GM18868 (cell line): ENCODE measurements around the gene PPP1R16B.

Experiments used
- ATAC-seq: cut with Tn5 transposase; IDR thresholded peaks from one replicate; pipeline ENCODE4 v1.9.1; 2021; ENCODE audit warnings: mild to moderate bottlenecking, moderate library complexity; ENCODE audit not compliant: unreplicated experiment

The PPP1R16B gene

DNA sequence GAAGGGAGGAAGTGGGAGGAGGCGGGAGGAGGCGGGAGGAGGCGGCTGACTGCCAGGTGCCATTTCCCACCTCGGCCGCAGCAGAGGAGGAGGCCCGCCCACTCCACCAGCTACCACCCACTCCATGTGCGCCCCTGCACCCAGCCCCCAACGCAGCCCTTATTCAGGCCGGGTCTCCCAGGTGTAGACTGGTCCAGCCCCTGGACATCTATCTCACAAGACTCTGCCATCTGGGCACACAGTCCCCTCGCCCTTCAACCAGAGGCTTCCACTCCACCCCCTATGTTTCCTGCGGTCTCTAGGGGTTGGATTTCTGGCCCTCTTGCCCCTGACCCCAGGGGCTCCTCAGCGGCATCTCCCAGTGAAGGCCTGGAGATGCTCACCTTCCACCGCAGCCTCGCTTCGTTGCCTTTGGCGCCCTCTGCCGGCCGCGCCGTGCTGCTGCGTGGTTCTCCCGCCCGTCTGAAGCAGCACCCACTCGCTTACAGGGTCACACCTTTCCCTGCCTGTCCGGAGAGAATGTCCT lies 88.1 kb downstream of the PPP1R16B start:
- ATAC-seq, result peak; percentile 57

DNA sequence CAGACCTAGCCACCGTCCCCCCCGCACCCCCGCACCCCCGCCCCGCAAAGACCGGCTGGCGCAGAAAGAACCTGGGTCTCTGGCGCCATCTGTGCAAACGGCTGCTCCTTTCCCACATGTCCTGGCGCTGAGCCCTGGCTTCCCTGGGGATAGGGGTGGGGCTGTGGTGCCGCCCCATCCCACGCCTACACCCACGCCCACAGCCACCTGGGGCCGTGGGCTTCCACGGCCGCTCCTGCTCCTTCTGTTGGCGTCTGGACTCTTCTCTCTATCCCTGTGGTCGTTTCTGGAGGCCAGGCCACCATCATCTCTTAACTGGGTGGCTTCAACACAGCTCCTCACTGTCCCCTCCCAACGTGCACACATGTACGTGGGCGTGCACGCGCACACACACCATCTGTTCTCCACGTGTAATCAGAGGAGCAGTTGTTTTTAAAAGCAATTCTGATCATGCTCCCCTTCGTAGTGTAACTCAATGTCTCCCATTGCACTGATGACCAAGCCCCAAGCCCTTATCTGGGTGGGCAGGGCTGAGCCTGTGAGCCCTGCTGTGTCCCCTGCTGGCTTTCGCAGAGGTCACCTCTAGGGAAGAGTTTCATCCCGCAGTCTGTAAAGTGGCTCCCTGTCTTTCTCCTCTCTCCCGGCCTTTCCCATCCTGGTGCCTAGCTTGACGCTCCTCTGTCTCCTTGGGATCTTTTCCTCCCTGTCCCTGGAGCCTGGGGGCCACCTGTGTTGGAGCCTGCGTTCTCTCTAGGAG lies 88.8 kb downstream of the PPP1R16B start:
- no peak for ATAC-seq

DNA sequence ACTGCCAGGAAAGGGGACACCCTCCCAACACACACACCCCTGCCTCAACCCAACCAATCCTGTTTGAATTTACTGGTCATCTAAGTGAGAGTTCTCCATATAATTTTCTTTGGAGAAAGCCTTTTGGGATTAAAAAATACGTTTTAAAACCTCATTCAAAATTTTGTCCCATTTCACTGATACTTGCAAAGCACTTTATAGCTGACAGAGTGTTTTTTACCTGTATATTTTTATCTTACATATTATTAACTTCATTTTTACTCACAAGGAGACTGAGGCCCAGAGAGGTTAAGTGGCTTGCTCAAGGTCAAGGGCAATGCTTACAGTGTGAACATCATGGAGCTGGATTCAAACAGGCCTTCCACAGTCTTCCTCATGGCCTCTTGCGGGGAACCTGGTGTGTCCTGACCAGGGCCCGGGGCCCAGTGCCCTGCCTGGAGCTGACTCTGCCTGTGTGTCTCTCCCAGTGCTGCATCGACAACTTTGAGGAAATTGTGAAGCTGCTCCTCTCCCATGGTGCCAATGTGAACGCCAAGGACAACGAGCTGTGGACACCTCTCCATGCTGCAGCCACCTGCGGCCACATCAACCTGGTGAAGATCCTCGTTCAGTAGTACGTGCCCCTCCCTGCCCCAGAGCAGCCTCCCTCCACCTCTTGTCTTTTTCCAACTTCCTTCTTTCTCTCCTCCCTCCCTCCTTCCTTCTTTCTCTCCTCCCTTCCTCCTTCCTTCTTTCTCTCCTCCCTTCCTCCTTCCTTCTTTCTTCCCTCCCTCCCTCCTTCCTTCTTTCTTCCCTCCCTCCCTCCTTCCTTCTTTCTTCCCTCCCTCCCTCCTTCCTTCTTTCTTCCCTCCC lies 89.8 kb downstream of the PPP1R16B start:
- ATAC-seq, result no peak

DNA sequence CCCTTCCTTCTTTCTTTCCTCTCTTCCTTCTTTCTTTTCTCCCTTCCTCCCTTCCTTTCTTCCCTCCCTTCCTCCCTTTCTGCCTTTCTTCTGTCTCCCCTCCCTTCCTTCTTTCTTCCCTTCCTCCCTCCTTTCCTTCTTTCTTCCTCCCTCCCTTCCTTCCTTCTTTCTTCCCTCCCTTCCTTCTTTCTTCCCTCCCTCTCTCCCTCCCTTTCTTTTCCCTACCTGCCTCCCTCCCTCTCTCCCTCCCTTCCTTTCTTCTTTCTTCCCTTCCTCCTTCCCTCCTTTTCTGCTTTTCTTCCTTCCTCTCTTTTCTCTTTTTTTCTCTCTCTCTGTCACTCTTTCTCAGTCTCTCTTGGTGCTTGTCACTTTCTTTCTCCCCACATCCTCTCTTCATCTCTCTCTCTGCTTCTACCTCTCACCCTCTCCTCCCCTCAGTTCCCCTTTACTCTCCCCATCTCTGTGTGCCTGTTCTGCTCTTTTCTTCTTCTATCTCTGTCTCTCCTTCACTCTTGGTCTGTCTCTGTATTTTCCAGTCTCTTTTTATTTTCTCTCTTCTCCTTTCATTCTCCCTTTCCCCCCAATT lies 90.6 kb downstream of the PPP1R16B start:
- ATAC-seq, result no peak

DNA sequence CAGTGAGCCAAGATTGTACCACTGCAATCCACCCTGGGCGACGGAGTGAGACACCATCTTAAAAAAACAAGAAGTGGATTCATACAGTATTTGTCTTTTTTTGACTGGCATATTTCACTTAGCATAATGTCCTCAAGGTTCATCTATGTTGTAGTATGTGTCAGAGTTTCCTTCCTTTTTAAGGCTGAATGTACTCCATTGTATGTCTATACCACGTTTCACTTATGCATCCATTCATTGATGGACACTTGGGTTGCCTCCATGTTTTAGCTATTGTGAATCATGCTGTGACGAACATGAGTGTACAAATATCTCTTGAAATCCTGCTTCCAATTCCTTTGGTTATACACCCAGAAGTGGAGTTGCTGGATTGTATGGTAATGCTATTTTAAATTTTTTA lies 91.8 kb downstream of the PPP1R16B start:
- ATAC-seq, result no peak

DNA sequence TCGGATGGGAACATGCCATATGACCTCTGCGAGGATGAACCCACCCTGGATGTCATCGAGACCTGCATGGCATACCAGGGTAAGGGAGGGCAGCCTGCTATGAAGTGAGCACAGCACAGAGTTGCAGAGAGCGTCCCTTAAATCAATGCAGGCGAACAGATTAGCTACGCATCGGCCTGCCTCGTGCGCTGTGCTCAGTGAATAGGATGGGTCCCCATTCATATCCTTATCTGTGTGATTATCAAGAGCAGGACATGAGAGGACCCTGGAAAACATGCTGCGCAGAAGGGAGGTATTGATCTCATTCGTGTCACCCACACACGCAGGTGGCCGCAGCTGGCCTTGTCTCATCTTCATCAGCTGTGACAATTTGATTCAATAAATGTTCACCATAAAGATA lies 95.1 kb downstream of the PPP1R16B start:
- ATAC-seq, result no peak

DNA sequence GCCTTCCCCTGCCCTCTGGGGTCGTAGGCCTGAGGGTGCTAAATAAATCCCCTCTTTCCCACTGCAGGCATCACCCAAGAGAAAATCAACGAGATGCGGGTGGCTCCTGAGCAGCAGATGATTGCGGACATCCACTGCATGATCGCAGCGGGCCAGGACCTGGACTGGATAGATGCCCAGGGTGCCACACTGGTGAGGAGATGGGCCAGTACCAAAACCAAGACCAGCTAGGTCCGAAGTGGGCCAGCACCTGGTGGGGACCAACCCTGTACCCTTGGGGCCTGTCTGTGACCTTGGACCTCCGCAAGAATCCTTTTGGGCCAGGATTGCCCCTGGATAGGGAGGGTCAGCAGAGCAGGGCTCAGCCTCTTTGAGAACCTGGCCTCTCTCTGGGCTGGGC lies 97.1 kb downstream of the PPP1R16B start:
- ATAC-seq, result no peak

DNA sequence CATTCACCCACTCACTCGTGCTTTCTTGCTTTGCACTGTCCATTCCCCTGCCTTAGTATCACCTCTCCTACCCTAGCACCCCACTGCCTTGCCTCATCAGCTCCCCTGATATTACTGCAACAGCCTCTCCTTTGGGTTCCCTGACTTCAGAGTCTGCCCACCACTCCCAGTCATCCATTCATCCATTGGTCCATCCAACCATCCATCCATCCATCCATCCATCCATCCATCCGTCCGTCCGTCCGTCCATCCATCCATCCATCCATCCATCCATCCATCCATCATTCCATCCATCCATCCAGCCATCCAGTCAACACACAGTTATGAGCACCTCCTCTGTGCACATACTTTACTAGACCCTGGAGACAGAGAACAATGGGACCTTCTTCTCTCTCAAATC lies 97.8 kb downstream of the PPP1R16B start:
- no peak for ATAC-seq

DNA sequence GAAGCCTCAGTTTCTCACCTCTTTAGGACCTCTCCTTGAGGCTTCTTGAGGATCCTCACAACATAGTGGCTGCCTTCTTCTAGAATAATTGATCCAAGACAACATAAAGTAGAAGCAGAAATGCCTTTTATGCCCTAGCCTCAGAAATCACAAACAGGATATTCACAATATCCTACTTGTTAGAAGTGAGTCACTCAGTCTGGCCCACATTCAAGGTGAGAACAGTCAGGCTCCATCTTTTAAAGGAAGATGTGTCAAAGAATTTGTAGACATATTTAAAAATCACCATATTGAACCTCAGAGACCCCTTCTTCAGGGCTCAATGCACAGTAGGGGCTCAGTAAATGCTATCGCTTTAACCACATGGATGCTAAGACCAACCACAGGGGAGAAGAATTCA lies 99.9 kb downstream of the PPP1R16B start:
- ATAC-seq, result no peak

DNA sequence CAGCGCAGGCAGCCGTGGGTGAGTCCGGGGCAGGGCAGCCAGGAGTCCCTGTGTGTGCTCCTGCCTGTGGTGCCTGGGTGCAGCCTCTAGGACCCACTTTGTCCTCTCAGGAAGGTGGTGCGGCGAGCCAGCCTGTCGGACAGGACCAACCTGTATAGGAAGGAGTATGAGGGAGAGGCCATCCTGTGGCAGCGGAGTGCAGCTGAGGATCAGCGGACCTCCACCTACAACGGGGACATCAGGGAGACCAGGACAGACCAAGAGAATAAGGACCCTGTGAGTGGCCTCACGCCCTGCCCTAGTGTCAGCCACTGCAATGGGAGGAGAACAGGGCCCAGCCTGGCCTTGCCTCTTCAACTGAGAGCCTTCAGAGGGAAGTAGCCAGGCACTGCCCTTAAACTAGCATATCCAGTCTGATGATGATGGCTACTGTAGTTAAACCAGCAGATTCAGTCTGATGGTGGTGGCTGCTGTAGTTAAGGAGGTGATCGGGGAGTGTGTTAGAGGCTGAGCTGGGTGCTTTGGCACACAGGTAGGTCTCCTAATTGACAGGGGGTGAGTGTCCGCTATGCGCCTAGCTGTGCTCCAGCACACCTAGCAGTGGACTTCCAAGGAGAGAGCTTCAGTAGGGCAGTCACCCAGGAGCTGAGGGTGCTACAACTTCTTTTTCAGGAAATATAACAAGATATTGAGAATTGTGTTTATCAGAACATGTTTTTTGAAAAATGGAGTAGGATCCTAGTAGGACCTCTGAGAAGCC lies 102.6 kb downstream of the PPP1R16B start:
- ATAC-seq, result no peak

DNA sequence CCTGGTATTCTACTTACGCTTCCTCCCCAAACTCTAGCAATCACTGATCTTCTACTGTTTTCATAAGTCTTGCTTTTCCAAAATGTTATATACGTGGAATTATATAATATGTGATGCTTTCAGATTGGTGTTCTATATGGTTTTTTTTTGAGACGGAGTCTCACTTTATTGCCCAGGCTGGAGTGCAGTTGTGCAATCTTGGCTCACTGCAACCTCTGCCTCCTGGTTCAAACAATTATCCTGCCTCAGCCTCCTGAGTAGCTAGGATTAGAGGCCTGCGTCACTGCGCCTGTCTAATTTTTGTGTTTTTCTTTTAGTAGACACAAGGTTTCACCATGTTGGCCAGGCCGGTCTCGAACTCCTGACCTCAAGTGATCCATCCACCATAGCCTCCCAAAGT lies 109.9 kb downstream of the PPP1R16B start:
- ATAC-seq, result no peak

DNA sequence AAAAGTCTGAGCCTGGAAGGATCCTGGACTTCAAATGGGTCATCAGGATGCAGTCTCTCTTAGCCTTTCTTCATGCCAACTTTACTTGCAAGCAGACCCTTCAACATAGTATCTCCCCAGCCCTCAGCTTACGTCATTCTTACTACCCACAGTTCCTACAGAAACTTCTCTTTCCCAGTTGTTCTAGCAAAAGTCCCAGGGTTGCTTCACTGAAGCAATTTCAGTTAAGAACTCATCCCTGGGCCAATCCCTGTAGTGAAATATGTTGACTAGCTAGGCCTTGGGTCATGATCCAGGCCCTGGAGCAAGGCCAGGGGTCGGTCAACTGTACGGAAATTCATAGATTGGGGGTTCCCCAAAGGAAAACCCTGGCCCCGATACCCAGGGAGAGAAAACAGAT lies 112.2 kb downstream of the PPP1R16B start:
- no peak for ATAC-seq

DNA sequence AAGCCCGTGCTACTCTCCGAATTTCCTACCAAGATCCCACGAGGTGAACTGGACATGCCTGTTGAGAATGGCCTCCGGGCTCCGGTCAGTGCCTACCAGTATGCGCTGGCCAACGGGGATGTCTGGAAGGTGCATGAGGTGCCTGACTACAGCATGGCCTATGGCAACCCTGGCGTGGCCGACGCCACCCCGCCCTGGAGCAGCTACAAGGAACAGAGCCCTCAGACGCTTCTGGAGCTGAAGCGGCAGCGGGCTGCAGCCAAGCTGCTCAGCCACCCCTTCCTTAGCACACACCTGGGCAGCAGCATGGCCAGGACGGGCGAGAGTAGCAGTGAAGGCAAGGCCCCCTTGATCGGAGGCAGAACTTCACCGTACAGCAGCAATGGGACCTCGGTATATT lies 112.7 kb downstream of the PPP1R16B start:
- no peak for ATAC-seq

DNA sequence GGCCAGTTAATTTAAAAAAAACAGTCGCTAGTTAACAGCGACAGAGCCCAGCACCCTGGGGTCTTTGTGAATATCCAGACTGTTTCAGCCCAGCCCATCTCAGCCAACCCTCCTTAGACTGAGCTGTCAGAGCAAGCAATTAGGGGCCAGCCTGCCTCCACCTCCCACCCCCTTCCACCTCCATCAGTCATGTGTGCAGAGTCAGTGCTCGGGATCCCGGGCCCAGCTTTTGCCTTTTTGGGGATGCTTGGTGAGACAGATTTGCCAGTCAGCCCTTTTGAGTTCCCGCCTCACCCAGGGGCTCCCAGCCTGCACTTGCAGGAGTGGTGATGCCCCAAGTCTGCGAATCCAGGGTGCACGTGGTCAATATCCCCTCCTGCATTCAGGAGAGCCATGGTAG lies 114.2 kb downstream of the PPP1R16B start:
- ATAC-seq, result no peak

DNA sequence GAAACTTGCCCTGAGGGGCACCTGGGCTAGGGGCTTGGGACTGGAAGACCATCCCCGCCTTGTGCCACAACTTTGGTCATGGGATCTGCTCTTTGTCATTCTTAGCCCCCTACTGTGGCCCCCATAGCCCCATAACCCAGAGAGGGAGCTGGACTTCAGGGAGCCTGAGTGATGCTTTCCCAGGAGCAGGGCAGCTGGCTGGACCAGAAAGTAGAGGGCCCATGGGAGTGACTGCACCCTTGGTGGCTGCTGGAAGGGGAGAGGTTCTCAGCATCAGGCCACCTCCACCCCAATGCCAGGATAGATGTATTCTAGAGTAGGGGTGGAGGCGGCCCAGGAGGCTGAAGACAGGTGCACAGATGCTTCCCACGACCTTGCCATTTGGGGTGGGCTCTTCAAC lies 114.9 kb downstream of the PPP1R16B start:
- no peak for ATAC-seq

DNA sequence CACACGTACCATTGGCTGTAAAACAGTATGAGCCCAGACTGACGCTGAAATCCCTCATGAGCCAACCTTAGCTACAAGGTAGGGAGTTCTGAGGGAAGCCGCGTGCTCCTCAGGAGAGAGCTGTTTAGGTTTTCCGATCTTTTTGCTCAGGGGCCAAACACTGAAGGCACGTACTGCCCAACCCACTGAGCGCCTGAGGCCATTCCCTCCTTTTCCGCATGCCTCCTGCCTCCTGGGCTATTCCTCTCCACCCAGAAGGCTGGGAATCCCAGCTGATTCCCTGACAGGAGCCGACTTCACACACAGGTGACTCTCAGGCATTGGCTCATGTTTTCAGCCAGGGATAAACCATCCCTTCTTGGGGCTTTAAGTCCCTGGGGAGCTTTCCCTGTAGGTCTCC lies 115.4 kb downstream of the PPP1R16B start:
- ATAC-seq, result no peak

DNA sequence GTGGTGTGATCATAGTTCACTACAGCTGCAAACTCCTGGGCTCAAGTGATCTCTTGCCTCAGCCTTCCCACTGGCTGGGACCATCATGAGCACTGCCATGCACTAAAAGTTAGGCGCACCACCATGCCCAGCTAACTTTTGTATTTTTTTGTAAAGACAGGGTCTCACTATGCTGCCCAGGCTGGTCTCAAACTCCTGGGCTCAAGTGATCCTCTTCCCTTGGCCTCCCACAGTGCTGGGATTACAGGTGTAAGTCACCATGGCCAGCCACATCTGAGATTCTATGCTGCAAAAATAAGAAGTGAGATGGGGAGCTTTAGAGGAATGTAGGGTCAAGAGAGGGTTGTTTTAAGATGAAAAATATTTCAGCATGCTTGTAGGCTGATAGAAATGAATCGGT lies 119.2 kb downstream of the PPP1R16B start:
- ATAC-seq, result no peak

DNA sequence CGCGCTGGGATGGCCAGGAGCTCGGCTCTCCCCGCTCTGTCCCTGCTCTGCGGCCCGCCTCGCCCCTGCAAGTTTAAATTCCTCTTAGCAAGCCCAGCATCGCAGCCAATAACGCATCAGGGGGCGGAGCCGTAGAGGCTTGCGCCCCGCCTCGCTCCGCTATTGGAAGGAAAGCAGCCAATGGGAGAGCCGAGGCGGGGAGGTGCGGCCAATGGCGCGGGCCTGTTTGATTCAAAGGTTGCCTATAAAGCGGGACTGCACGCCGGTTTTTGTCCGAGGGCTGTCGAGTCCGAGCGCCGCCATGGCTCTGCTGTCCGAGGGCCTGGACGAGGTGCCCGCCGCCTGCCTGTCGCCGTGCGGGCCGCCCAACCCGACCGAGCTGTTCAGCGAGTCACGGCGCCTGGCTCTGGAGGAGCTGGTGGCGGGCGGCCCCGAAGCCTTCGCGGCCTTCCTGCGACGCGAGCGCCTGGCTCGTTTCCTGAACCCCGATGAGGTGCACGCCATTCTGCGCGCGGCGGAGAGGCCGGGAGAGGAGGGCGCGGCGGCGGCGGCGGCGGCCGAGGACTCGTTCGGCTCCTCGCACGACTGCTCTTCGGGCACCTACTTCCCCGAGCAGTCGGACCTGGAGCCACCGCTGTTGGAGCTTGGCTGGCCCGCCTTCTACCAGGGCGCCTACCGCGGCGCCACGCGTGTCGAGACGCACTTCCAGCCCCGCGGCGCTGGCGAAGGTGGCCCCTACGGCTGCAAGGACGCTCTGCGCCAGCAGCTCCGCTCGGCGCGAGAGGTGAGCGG lies 120.8 kb downstream of the PPP1R16B start, which contains the start of gene FAM83D:
TSS of gene FAM83D (plus strand) at position 276 of the 792 bp plus-strand sequence. CDS start at position 302, 26 bp downstream.
- peak; percentile 94 for ATAC-seq

DNA sequence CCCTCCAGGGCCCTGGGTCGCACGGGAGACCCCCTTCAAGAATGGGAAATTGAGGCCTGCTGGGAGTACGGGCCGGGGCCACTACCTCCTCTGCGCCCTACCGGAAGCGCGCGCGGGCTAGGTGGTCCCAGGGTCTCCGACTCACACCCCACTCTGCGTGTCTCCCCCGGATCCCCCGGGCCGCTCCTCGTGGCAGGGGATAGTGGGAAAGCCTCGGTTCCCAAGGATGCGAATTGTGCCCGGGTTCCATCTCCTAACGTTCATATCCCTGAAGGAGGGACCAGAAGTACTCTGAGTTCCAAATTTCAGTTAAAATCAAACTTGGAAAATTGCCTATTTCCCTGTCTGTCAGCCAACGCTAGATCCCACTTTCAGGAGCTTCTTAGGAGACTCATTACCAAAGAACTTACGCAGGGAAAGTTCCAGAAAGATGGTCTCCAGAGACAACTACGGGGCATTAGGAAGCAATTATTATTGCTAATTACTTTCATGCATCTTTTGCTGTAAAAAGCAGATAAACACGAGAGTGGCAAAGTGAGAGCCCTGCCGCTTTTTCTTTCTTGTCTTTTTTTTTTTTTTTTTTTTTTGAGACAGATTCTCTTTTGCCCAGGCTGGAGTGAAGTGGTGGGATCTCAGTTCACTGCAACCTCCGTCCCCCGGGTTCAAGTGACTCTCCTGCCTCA lies 121.6 kb downstream of the PPP1R16B start:
- no peak for ATAC-seq
